Thoracic aorta (tissue), 2 donors: ENCODE measurements around the gene MICALL1. TPM values are rescaled to one million over a fixed set of nuclear protein-coding genes. Genes with fewer than 3 reads are reported as not detected.
"Not testable (repeated sequence)": the region's sequence is repeated elsewhere in the genome, so short reads cannot be mapped to it uniquely, and the experiment has no call there.

Experiments used
- ATAC-seq: fragments of 150-250 bp; one replicate; pipeline ENCODE4 v1.8.0; 2017; ENCODE audit warnings: low read depth; ENCODE audit not compliant: insufficient number of reproducible peaks, low FRiP score
- DNase-seq: peaks from one replicate; pipeline ENCODE4 v3.0.0-alpha.2; 2020; ENCODE audit warnings: low spot score
- H3K27ac ChIP-seq, 2 donors: fragments of 200-600 bp; sonication (generic); 1 replicate in 1 of 2; 2 replicates in 1 of 2; pipeline ENCODE4 v1.5.1; 2016; ENCODE audit warnings: mild to moderate bottlenecking in 2 of 2, moderate library complexity in 2 of 2
- H3K27me3 ChIP-seq: fragments of 200-600 bp; sonication (generic); replicated peaks from 2 replicates; pipeline ENCODE4 v1.6.0; 2016; ENCODE audit warnings: mild to moderate bottlenecking; ENCODE audit not compliant: insufficient read depth
- H3K36me3 ChIP-seq: fragments of 200-600 bp; sonication (generic); one replicate; pipeline ENCODE4 v1.5.1; 2016
- H3K4me1 ChIP-seq, 2 donors: fragments of 200-600 bp; sonication (generic); 1 replicate in 1 of 2; 2 replicates in 1 of 2; pipeline versions ENCODE4 v1.5.1 to v1.6.0; 2016; ENCODE audit warnings: low read depth in 2 of 2, mild to moderate bottlenecking in 1 of 2; ENCODE audit not compliant: control insufficient read depth in 1 of 2
- H3K4me3 ChIP-seq: fragments of 200-600 bp; sonication (generic); 2 replicates; pipeline ENCODE4 v1.5.1; 2016; ENCODE audit warnings: mild to moderate bottlenecking
- H3K9me3 ChIP-seq: fragments of 200-600 bp; sonication (generic); 2 replicates; pipeline ENCODE4 v1.5.1; 2016
- total RNA-seq, 2 donors: library from RNA; depleted of rRNA; stranded (reverse); fragments of >200 nt; gene quantifications; one replicate each; pipeline versions ENCODE4 v1.1.0 to v1.2.3, GENCODE V29; 2016
- TF ChIP-seq, protein P1 (sequence below): fragments of 200-600 bp; sonication (generic); IDR thresholded peaks from one replicate; pipeline ENCODE4 v1.5.1; 2019; ENCODE audit warnings: antibody characterized with exemption

The MICALL1 gene
- total RNA-seq, 2 donors from 2014 or later = 16.8 to 49.3 TPM

DNA sequence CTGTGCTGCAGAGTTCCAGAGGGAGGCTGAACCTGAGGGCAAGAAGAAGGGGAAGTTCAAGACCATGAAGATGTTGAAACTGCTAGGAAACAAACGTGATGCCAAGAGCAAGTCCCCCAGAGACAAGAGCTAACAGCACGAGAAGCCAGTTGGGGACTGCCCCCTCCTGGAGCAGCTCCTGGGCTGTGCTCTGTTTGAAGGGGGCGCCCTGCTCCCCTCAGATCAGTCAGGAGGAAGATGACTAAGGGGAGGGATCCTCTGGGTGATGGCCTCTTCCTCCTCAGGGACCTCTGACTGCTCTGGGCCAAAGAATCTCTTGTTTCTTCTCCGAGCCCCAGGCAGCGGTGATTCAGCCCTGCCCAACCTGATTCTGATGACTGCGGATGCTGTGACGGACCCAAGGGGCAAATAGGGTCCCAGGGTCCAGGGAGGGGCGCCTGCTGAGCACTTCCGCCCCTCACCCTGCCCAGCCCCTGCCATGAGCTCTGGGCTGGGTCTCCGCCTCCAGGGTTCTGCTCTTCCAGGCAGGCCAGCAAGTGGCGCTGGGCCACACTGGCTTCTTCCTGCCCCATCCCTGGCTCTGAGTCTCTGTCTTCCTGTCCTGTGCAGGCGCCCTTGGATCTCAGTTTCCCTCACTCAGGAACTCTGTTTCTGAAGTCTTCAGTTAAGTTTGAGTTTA, 34.7 kb downstream of the MICALL1 start:
- no peaks in the 10 kb centered on the region for H3K9me3 ChIP-seq
- no peak for DNase-seq
- ATAC-seq = no peak
- H3K36me3 ChIP-seq = peaks cover 44% of the 10 kb centered on the region
- no peaks in the 10 kb centered on the region for H3K27me3 ChIP-seq
- no peaks in the 10 kb centered on the region for H3K4me1 ChIP-seq
- TF ChIP-seq, protein P1, sequence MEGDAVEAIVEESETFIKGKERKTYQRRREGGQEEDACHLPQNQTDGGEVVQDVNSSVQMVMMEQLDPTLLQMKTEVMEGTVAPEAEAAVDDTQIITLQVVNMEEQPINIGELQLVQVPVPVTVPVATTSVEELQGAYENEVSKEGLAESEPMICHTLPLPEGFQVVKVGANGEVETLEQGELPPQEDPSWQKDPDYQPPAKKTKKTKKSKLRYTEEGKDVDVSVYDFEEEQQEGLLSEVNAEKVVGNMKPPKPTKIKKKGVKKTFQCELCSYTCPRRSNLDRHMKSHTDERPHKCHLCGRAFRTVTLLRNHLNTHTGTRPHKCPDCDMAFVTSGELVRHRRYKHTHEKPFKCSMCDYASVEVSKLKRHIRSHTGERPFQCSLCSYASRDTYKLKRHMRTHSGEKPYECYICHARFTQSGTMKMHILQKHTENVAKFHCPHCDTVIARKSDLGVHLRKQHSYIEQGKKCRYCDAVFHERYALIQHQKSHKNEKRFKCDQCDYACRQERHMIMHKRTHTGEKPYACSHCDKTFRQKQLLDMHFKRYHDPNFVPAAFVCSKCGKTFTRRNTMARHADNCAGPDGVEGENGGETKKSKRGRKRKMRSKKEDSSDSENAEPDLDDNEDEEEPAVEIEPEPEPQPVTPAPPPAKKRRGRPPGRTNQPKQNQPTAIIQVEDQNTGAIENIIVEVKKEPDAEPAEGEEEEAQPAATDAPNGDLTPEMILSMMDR = no peak
- H3K27ac ChIP-seq = no peak overlapping the region
- H3K4me3 ChIP-seq = no peak overlapping the region

DNA sequence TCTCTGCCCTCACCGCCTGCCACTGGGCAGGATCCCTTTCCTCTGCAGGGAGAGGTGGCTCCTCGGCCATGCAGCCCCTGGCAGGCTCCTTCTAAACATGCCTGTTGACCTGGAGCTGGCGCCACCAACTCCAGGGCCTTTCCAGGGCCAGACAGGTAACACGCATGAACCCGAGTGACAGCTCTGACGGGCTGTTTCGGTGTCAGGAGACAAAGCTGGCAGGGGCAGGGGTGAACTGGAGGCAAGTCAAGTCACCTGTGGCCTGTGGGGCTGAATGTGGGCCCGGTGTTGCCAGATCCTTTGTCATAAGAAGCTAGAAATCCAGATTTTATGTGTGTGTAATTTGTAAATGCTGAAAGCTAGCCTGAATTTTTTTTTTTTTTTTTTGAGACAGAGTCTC, 36.0 kb downstream of the MICALL1 start:
- no peaks in the 10 kb centered on the region for H3K4me1 ChIP-seq
- H3K27me3 ChIP-seq = no peaks in the 10 kb centered on the region
- ATAC-seq (no peak), DNase-seq (no peak)
- TF ChIP-seq, protein P1 = no peak
- H3K36me3 ChIP-seq = peaks cover 40% of the 10 kb centered on the region
- H3K4me3 ChIP-seq = no peak overlapping the region
- H3K9me3 ChIP-seq = no peaks in the 10 kb centered on the region
- no peak overlapping the region for H3K27ac ChIP-seq

DNA sequence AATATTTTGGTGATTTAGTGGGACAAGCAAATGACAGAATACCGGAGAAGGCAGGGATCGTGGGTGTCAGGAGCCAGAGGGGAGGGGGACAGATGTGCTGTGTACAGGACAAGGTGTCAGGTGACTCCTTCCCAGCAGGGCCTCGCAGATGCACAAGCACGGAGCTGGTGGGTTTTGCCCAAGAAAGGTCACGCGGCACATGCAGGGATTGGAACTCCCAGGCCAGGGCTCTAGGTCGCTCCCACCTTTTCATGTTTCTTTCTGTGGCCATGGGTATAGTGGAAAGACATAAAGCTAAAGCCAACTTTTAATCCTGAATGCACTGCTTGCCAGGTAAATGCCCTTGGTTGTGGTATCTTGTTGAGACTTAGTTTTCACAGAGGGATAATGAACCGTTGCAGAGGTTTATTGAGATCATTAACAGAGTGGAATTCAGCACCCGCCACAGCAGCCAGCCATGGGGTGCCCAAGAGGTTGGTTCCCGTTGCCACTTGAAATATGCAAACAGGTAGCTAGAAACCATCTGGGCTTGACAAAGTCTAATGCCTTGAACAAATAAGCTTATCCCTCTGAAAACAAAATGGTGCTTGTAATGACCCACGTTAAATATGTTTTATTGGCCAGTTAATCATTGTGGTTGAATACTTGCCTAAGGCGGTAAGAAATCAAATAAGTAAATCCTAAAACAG, 37.2 kb downstream of the MICALL1 start:
- TF ChIP-seq, protein P1 = no peak
- no peak overlapping the region for H3K27ac ChIP-seq
- H3K27me3 ChIP-seq = no peaks in the 10 kb centered on the region
- peaks cover 30% of the 10 kb centered on the region for H3K36me3 ChIP-seq
- no peak overlapping the region for H3K4me3 ChIP-seq
- H3K4me1 ChIP-seq = no peaks in the 10 kb centered on the region
- ATAC-seq (no peak), DNase-seq (no peak)
- H3K9me3 ChIP-seq = no peaks in the 10 kb centered on the region

DNA sequence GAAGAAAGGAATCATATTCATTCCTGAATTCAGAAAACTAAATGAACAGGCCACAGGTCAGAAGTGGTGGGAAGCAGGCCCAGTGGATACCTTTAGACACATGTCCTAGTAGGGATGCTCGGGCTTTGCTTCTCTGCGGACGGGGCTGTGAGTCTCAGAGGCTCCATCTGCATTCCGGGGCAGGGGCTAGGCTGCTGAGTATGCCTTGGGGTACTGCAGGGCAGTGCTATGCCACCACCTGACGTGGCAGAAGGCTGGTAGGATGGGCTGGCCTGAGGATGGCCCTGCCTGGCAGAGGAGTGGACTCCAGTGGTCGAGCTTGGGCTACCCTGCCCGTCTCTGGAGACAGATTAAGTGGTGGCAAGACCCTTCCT, 37.7 kb downstream of the MICALL1 start:
- no peak overlapping the region for H3K27ac ChIP-seq
- H3K9me3 ChIP-seq = no peaks in the 10 kb centered on the region
- no peak for ATAC-seq
- TF ChIP-seq, protein P1 = no peak
- H3K27me3 ChIP-seq = no peaks in the 10 kb centered on the region
- H3K4me3 ChIP-seq = no peak overlapping the region
- DNase-seq = no peak
- no peaks in the 10 kb centered on the region for H3K4me1 ChIP-seq
- H3K36me3 ChIP-seq = peaks cover 27% of the 10 kb centered on the region

DNA sequence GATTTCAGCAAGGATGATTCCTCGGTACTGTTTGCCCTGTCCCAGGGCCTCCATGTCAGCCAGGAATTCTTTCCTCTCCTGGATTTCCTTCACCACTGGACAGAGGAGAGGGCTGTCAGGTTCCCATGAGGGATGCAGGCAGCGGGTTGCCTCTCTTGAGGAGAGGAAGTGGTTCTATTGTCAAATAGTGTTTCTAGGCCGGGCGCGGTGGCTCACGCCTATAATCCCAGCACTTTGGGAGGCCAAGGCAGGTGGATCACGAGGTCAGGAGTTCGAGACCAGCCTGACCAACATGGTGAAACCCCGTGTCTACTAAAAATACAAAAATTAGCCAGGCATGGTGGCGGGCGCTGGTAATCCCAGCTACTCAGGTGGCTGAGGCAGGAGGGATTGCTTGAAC, 38.3 kb downstream of the MICALL1 start:
- H3K4me3 ChIP-seq, H3K27me3 ChIP-seq, DNase-seq, H3K27ac ChIP-seq, H3K9me3 ChIP-seq, ATAC-seq, H3K4me1 ChIP-seq: not testable (repeated sequence)
- H3K36me3 ChIP-seq = peaks cover 20% of the 10 kb centered on the region

DNA sequence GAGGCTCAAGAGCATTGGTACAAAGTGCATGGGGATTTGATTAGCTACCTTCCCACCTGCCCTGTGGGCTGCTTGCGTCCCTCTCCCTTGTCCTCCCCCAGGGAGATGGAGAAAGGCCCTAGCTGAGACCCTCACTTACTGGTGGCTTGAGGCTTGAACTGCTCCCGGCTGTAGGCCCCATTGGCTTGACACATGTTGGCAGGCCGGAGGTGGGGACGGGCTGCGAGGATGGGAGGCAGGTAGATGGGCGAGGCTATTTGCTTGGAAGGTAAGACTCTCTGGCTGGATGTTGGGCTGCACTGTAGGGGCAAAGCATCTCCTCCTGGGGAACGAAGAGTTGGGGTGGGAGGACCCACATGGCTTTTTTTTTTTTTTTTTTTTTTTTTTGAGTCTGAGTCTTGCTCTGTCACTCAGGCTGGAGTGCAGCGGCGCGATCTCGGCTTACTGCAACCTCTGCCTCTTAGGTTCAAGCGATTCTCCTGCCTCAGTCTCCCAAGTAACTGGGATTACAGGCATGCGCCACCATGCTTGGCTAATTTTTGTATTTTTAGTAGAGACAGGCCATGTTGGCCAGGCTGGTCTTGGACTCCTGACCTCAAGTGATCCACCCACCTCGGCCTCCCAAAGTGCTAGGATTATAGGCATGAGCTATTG, 41.2 kb downstream of the MICALL1 start:
- not testable (repeated sequence) for H3K4me3 ChIP-seq, H3K9me3 ChIP-seq, H3K27ac ChIP-seq, H3K27me3 ChIP-seq, H3K4me1 ChIP-seq, ATAC-seq, DNase-seq, H3K36me3 ChIP-seq
